IMR-90 (cell line): ENCODE results near the gene MKRN2OS. TPM values are rescaled to one million over a fixed set of nuclear protein-coding genes. Genes with fewer than 3 reads are reported as not detected.

Experiments used
- ATAC-seq: fragments of 200-7000 bp; cut with Tn5 transposase; 2 replicates; pipeline ENCODE4 v1.9.1; 2020; ENCODE audit warnings: low read depth, mild to moderate bottlenecking, moderate library complexity
- BruUV-seq: library from RNA; stranded (reverse); fragments of 400-500 nt; replicated peaks from 2 replicates; lab custom pipeline; 2021; lab: Mats Ljungman, UMichigan
- CTCF ChIA-PET: fragments of 300-600 bp; formaldehyde crosslinking; extraction: SDS; loops from one replicate; lab custom pipeline; 2021; ENCODE audit warnings: antibody characterized with exemption; lab: Yijun Ruan, JAX
- POLR2A ChIA-PET: fragments of 300-600 bp; sonication (Branson Sonifier 250); formaldehyde crosslinking; loops from one replicate; lab custom pipeline; 2022; ENCODE audit warnings: antibody characterized with exemption; ENCODE audit not compliant: unreplicated experiment; lab: Charles Lee
- DNase-seq: peaks from one replicate; pipeline ENCODE4 v3.0.0; 2013
- H2AFZ ChIP-seq: replicated peaks from 2 replicates; pipeline ENCODE3; 2013; ENCODE audit warnings: low read length, mild to moderate bottlenecking; ENCODE audit not compliant: poor library complexity
- H2AK5ac ChIP-seq: 2 replicates; pipeline ENCODE4 v1.6.1; 2013; ENCODE audit warnings: low read depth, low read length, inconsistent platforms
- H2AK9ac ChIP-seq: replicated peaks from 2 replicates; pipeline ENCODE3; 2013; ENCODE audit warnings: mild to moderate bottlenecking, low read depth, low read length, moderate library complexity; ENCODE audit not compliant: poor library complexity
- H2BK120ac ChIP-seq: 2 replicates; pipeline ENCODE4 v1.6.1; 2013; ENCODE audit warnings: low read depth, low read length, inconsistent platforms
- H2BK15ac ChIP-seq: 3 replicates; pipeline ENCODE4 v1.6.1; 2013; ENCODE audit warnings: low read depth, low read length, inconsistent platforms
- H2BK20ac ChIP-seq: 2 replicates; pipeline ENCODE4 v1.6.1; 2013; ENCODE audit warnings: low read depth, mild to moderate bottlenecking, inconsistent platforms, low read length, moderate library complexity
- H2BK5ac ChIP-seq: 2 replicates; pipeline ENCODE4 v1.6.1; 2013; ENCODE audit warnings: mild to moderate bottlenecking, low read depth, low read length, inconsistent platforms; ENCODE audit not compliant: poor library complexity, severe bottlenecking
- H3K14ac ChIP-seq: replicated peaks from 2 replicates; pipeline ENCODE4 v1.6.1; 2013; ENCODE audit warnings: low read depth, low read length, inconsistent platforms
- H3K18ac ChIP-seq: 2 replicates; pipeline ENCODE4 v1.6.1; 2013; ENCODE audit warnings: low read depth, low read length, control low read depth
- H3K23ac ChIP-seq: 2 replicates; pipeline ENCODE4 v1.6.1; 2013; ENCODE audit warnings: low read depth, low read length, inconsistent platforms
- H3K27ac ChIP-seq: 2 replicates; pipeline ENCODE4 v1.5.1; 2013; ENCODE audit warnings: mild to moderate bottlenecking, control low read depth, low read length; ENCODE audit not compliant: insufficient read depth
- H3K27me3 ChIP-seq: 2 replicates; pipeline ENCODE4 v1.6.1; 2013; ENCODE audit warnings: low read length; ENCODE audit not compliant: control insufficient read depth, insufficient read depth
- H3K36me3 ChIP-seq: 2 replicates; pipeline ENCODE4 v1.6.1; 2013; ENCODE audit warnings: low read length, mixed read lengths; ENCODE audit not compliant: control insufficient read depth, insufficient read depth
- H3K4ac ChIP-seq: 2 replicates; pipeline ENCODE4 v1.6.1; 2013; ENCODE audit warnings: low read depth, low read length, inconsistent platforms
- H3K4me1 ChIP-seq: 2 replicates; pipeline ENCODE4 v1.6.1; 2013; ENCODE audit warnings: low read length, mixed read lengths; ENCODE audit not compliant: control insufficient read depth, insufficient read depth
- H3K4me2 ChIP-seq: 2 replicates; pipeline ENCODE4 v1.6.1; 2013; ENCODE audit warnings: low read depth, mild to moderate bottlenecking, control low read depth, low read length, moderate library complexity
- H3K4me3 ChIP-seq: 2 replicates; pipeline ENCODE4 v1.5.1; 2013; ENCODE audit warnings: low read depth, mild to moderate bottlenecking, control low read depth, low read length, moderate library complexity; ENCODE audit not compliant: insufficient read depth
- H3K56ac ChIP-seq: 2 replicates; pipeline ENCODE4 v1.6.1; 2013; ENCODE audit warnings: low read length, inconsistent platforms; ENCODE audit not compliant: insufficient read depth; ENCODE audit errors: extremely low read depth
- H3K79me1 ChIP-seq, 2 experiments: 2 replicates each; pipeline ENCODE4 v1.6.1; 2013; ENCODE audit warnings: low read length in 2 of 2, inconsistent platforms in 1 of 2, low read depth in 1 of 2
- H3K9ac ChIP-seq: 2 replicates; pipeline ENCODE4 v1.6.1; 2013; ENCODE audit warnings: low read depth, low read length, control low read depth
- H3K9me1 ChIP-seq: 2 replicates; pipeline ENCODE4 v1.6.1; 2013; ENCODE audit warnings: low read length, inconsistent platforms; ENCODE audit not compliant: insufficient read depth
- H3K9me3 ChIP-seq: 2 replicates; pipeline ENCODE4 v1.6.1; 2013; ENCODE audit warnings: low read length; ENCODE audit not compliant: control insufficient read depth, insufficient read depth
- H4K20me1 ChIP-seq: 2 replicates; pipeline ENCODE4 v1.6.1; 2013; ENCODE audit warnings: low read length, inconsistent platforms; ENCODE audit not compliant: insufficient read depth
- H4K5ac ChIP-seq: 2 replicates; pipeline ENCODE4 v1.6.1; 2013; ENCODE audit warnings: mild to moderate bottlenecking, low read depth, low read length, control low read depth
- H4K8ac ChIP-seq, 2 experiments: 2 replicates each; pipeline ENCODE4 v1.6.1; 2013; ENCODE audit warnings: low read depth in 2 of 2, low read length in 2 of 2, control low read depth in 1 of 2, inconsistent platforms in 1 of 2
- H4K91ac ChIP-seq: 2 replicates; pipeline ENCODE4 v1.6.1; 2013; ENCODE audit warnings: low read depth, low read length, inconsistent platforms; ENCODE audit not compliant: insufficient read depth
- BHLHE40 ChIP-seq: fragments of 150-350 bp; IDR thresholded peaks from 2 replicates; pipeline ENCODE4 v1.6.1; 2016; ENCODE audit warnings: mild to moderate bottlenecking, low read depth, low read length
- CEBPB ChIP-seq: IDR thresholded peaks from 2 replicates; pipeline ENCODE4 v1.6.1; 2012; ENCODE audit warnings: low read depth, low read length, improper control_type of control experiment
- CHD1 ChIP-seq: IDR thresholded peaks from 2 replicates; pipeline ENCODE4 v1.6.1; 2012; ENCODE audit warnings: low read depth, low read length, improper control_type of control experiment
- CTCF ChIP-seq: conservative IDR thresholded peaks from 2 replicates; pipeline ENCODE4 v1.5.1; 2012; ENCODE audit warnings: mild to moderate bottlenecking, low read depth, low read length, improper control_type of control experiment
- FOS ChIP-seq: fragments of 150-350 bp; IDR thresholded peaks from 2 replicates; pipeline ENCODE4 v1.6.1; 2016; ENCODE audit warnings: low read depth, low read length
- MAFK ChIP-seq: IDR thresholded peaks from 2 replicates; pipeline ENCODE4 v1.6.1; 2012; ENCODE audit warnings: low read depth, low read length, improper control_type of control experiment
- NFE2L2 ChIP-seq: fragments of 150-350 bp; IDR thresholded peaks from 2 replicates; pipeline ENCODE4 v1.6.1; 2016; ENCODE audit warnings: low read depth, mild to moderate bottlenecking, low read length
- RAD21 ChIP-seq: IDR thresholded peaks from 2 replicates; pipeline ENCODE4 v1.6.1; 2012; ENCODE audit warnings: low read length, improper control_type of control experiment
- RCOR1 ChIP-seq: IDR thresholded peaks from 2 replicates; pipeline ENCODE4 v1.6.1; 2012; ENCODE audit warnings: mild to moderate bottlenecking, low read length, improper control_type of control experiment; ENCODE audit not compliant: insufficient replicate concordance
- RFX5 ChIP-seq: IDR thresholded peaks from 2 replicates; pipeline ENCODE4 v1.8.0; 2012; ENCODE audit warnings: low read depth, mild to moderate bottlenecking, low read length, moderate library complexity
- SMC3 ChIP-seq: fragments of 150-350 bp; IDR thresholded peaks from 2 replicates; pipeline ENCODE4 v1.6.1; 2016; ENCODE audit warnings: low read depth, mild to moderate bottlenecking, antibody characterized with exemption, low read length, moderate library complexity
- USF2 ChIP-seq: fragments of 150-350 bp; IDR thresholded peaks from 2 replicates; pipeline ENCODE4 v1.6.1; 2017; ENCODE audit warnings: mild to moderate bottlenecking, antibody characterized with exemption, low read length, low read depth
- WGBS, 2 experiments: methylation state at CpG; one replicate each; pipeline versions ENCODE4 v1.1.5 to v1.1.7; 2013; ENCODE audit warnings: missing lambda C conversion rate in 2 of 2; ENCODE audit not compliant: insufficient read length in 1 of 2; ENCODE audit errors: extremely low coverage in 2 of 2; 5-methylcytosine and 5-hydroxymethylcytosine counted together
- dilution Hi-C: fragments of 300-500 bp; cut with HindIII; formaldehyde crosslinking; loops from one replicate; pipeline ENCODE4 v1.14.3; 2018; ENCODE audit warnings: low sequenced_read_pairs; ENCODE audit not compliant: unreplicated experiment
- in situ Hi-C: fragments of 300-500 bp; cut with MboI; formaldehyde crosslinking; loops from 3 replicates; pipeline ENCODE4 v1.14.3; 2019; ENCODE audit warnings: low sequenced_read_pairs, inconsistent platforms, mixed read lengths
- intact Hi-C: fragments of 100-400 bp; cut with micrococcal nuclease; formaldehyde crosslinking; loops from 2 replicates; pipeline ENCODE4 v1.10.0; 2022
- polyA plus RNA-seq, 3 experiments: library from polyadenylated mRNA; depleted of rRNA; stranded (reverse); fragments of >200 nt; gene quantifications; 2 replicates each; pipeline ENCODE4 v1.2.3, GENCODE V29; 2012; ENCODE audit warnings: low replicate concordance in 1 of 3
- total RNA-seq: library from RNA; depleted of rRNA; stranded (reverse); fragments of >200 nt; gene quantifications from 2 replicates; pipeline ENCODE4 v1.2.3, GENCODE V29; 2012

The MKRN2OS gene
- total and polyA plus RNA-seq, 2 of the 4 experiments (the other 2 are of a cell fraction) = not detected

GRCh38 chr3:12527757-12528143, 17.5 kb downstream of the MKRN2OS start:
- H2AK5ac ChIP-seq = no peak overlapping the region
- no peak overlapping the region for H3K56ac ChIP-seq
- H3K27ac ChIP-seq = no peak overlapping the region
- no peak overlapping the region for H2AFZ ChIP-seq
- H3K4me2 ChIP-seq = no peak overlapping the region
- no peak overlapping the region for H2BK15ac ChIP-seq
- in situ Hi-C loops = no loop called here
- H3K27me3 ChIP-seq = no peaks in the 10 kb centered on the region
- dilution Hi-C loops = no loop called here
- H4K5ac ChIP-seq = no peak overlapping the region
- 0 out of 2 replicates have a peak, but pooled peaks cover 3% of the 10 kb centered on the region for H3K9me1 ChIP-seq
- intact Hi-C loops = no loop called here
- no peak overlapping the region for H2BK120ac ChIP-seq
- POLR2A ChIA-PET = no interaction called here
- H4K91ac ChIP-seq = no peak overlapping the region
- no peak overlapping the region for H2AK9ac ChIP-seq
- no peaks in the 10 kb centered on the region for H3K79me1 ChIP-seq
- no peak overlapping the region for H2BK5ac ChIP-seq
- H3K14ac ChIP-seq = no peak overlapping the region
- no peaks in the 10 kb centered on the region for H4K20me1 ChIP-seq
- H3K4me3 ChIP-seq = no peak overlapping the region
- no peak overlapping the region for H3K4ac ChIP-seq
- TF ChIP-seq FOS = no peak
- no peak for TF ChIP-seq NFE2L2
- no peak for TF ChIP-seq SMC3
- TF ChIP-seq RAD21 = no peak
- TF ChIP-seq RFX5 = no peak
- TF ChIP-seq CEBPB = no peak
- no peak for TF ChIP-seq MAFK
- no peak for TF ChIP-seq USF2
- TF ChIP-seq RCOR1 = no peak
- TF ChIP-seq CHD1 = no peak
- no peak for TF ChIP-seq CTCF
- no peak for TF ChIP-seq BHLHE40
- no peak for ATAC-seq
- H3K18ac ChIP-seq = no peak overlapping the region
- no peak overlapping the region for H3K23ac ChIP-seq
- no peak for DNase-seq
- H3K36me3 ChIP-seq = peaks cover 8% of the 10 kb centered on the region
- H4K8ac ChIP-seq = no peak overlapping the region
- no TSS peak for BruUV-seq
- CTCF ChIA-PET = no interaction called here
- no peak overlapping the region for H2BK20ac ChIP-seq
- WGBS, 2 experiments = no CpG with 5 or more reads among the region's 3 CpGs
- H3K4me1 ChIP-seq = no peaks in the 10 kb centered on the region
- H3K9ac ChIP-seq = no peak overlapping the region
- no peaks in the 10 kb centered on the region for H3K9me3 ChIP-seq
